Motor neuron (in vitro differentiated cells): ENCODE results near the gene OR11G2. TPM values are rescaled to one million over a fixed set of nuclear protein-coding genes. Genes with fewer than 3 reads are reported as not detected.
"Not testable (repeated sequence)": the region's sequence is repeated elsewhere in the genome, so short reads cannot be mapped to it uniquely, and the experiment has no call there.

Experiments
- ATAC-seq, 8 experiments: fragments of 200-7000 bp; cut with Tn5 transposase; replicated peaks in 6 of 8; 2 replicates each; pipeline ENCODE4 v1.8.0; 2021; ENCODE audit warnings: mild to moderate bottlenecking in 8 of 8, moderate library complexity in 8 of 8
- H3K27ac ChIP-seq, 2 donors: fragments of 250-450 bp; sonication (Bioruptor Pico); 2 replicates each; pipeline ENCODE4 v1.9.0; 2021; ENCODE audit warnings: antibody characterized with exemption in 2 of 2, mild to moderate bottlenecking in 2 of 2, moderate library complexity in 1 of 2
- H3K4me1 ChIP-seq, 2 donors: fragments of 250-450 bp; sonication (Bioruptor Pico); replicated peaks in 1 of 2; 2 replicates each; pipeline ENCODE4 v1.6.1; 2021; ENCODE audit warnings: antibody characterized with exemption in 2 of 2, mild to moderate bottlenecking in 2 of 2, moderate library complexity in 1 of 2
- H3K4me3 ChIP-seq, 5 donors: fragments of 250-450 bp; sonication (Bioruptor Pico); 2 replicates each; pipeline ENCODE4 v1.9.0; 2021; ENCODE audit warnings: antibody characterized with exemption in 5 of 5, mild to moderate bottlenecking in 5 of 5, moderate library complexity in 4 of 5
- WGBS, 10 experiments: fragments of 450-650 bp; shearing (Covaris generic); methylation state at CpG; one replicate each; pipeline ENCODE4 v1.0.0; 2022; 5-methylcytosine and 5-hydroxymethylcytosine counted together
- in situ Hi-C, 9 experiments: fragments of 400-800 bp; cut with MboI; loops; one replicate each; pipeline ENCODE4 v1.15.0; 2021; ENCODE audit warnings: low sequenced_read_pairs in 9 of 9, low pct_unique_long_range_greater_than_20kb in 2 of 9; ENCODE audit not compliant: unreplicated experiment in 9 of 9
- total RNA-seq, 8 experiments: library from RNA; unstranded; fragments of 300-600 nt; gene quantifications; 2 replicates each; pipeline versions ENCODE4 v1.2.3 to v1.2.4, GENCODE V29; 2022

OR11G2 gene
- total RNA-seq, 8 experiments from 2014 or later, result 0.05 to 0.81 TPM; not detected in 6

GRCh38 chr14:20194101-20194500 lies 3.4 kb downstream of the OR11G2 start:
- in situ Hi-C loops, result no loop called here
- no peak overlapping the region for H3K27ac ChIP-seq
- no peak for ATAC-seq
- no peaks in the 10 kb centered on the region for H3K4me1 ChIP-seq
- H3K4me3 ChIP-seq, result no peak overlapping the region

GRCh38 chr14:20195170-20195569 lies 4.5 kb downstream of the OR11G2 start:
- H3K4me1 ChIP-seq, ATAC-seq, H3K27ac ChIP-seq, H3K4me3 ChIP-seq, in situ Hi-C loops: not testable (repeated sequence)
- 13 to 100% (median 45%) methylated on average over 1 to 6 of the region's 6 CpGs; no CpG with 5 or more reads in 2 of the 10 experiments for WGBS, 10 experiments

GRCh38 chr14:20195911-20196310 lies 5.2 kb downstream of the OR11G2 start:
- Histone ChIP-seq H3K4me3 (no peak overlapping the region), H3K4me1 (no peaks in the 10 kb centered on the region), H3K27ac (no peak overlapping the region)
- ATAC-seq, result peak in 1 of 8 experiments; percentile 63
- in situ Hi-C loops, result no loop called here
- WGBS, 10 experiments, result 0 to 30% (median 2%) methylated on average over 1 to 2 of the region's 2 CpGs

- no peak overlapping the region for H3K4me3 ChIP-seq
- no peak for ATAC-seq
- H3K4me1 ChIP-seq, result no peaks in the 10 kb centered on the region
- in situ Hi-C loops, result no loop called here
- WGBS, 10 experiments, result 34 to 86% (median 60%) methylated on average over 1 to 5 of the region's 6 CpGs; no CpG with 5 or more reads in 3 of the 10 experiments
- H3K27ac ChIP-seq, result no peak overlapping the region
Measured at GRCh38 chr14:20197459-20197858, 6.8 kb downstream of the OR11G2 start.

GRCh38 chr14:20198991-20199390 lies 8.3 kb downstream of the OR11G2 start:
- Histone ChIP-seq H3K27ac (no peak overlapping the region), H3K4me1 (no peaks in the 10 kb centered on the region), H3K4me3 (no peak overlapping the region)
- 0 to 32% (median 18%) methylated on average over 1 to 5 of the region's 5 CpGs for WGBS, 10 experiments
- ATAC-seq, result no peak
- in situ Hi-C loops, result no loop called here

- no peaks in the 10 kb centered on the region for H3K4me1 ChIP-seq
- no peak overlapping the region for H3K27ac ChIP-seq
- 0 to 40% (median 10%) methylated on average over 1 to 3 of the region's 3 CpGs; no CpG with 5 or more reads in 5 of the 10 experiments for WGBS, 10 experiments
- H3K4me3 ChIP-seq, result no peak overlapping the region
- ATAC-seq, result no peak
- in situ Hi-C loops, result no loop called here
Measured at GRCh38 chr14:20204721-20205120, 14.0 kb downstream of the OR11G2 start.

GRCh38 chr14:20209595-20209994 lies 18.9 kb downstream of the OR11G2 start:
- WGBS, 10 experiments, result 33 to 100% (median 73%) methylated on average over 1 to 2 of the region's 2 CpGs; no CpG with 5 or more reads in 5 of the 10 experiments
- Histone ChIP-seq H3K4me1 (no peaks in the 10 kb centered on the region), H3K27ac (no peak overlapping the region), H3K4me3 (no peak overlapping the region)
- in situ Hi-C loops, result no loop called here
- ATAC-seq, result no peak

- H3K4me1 ChIP-seq, H3K4me3 ChIP-seq, H3K27ac ChIP-seq, ATAC-seq, in situ Hi-C loops: not testable (repeated sequence)
- WGBS, 10 experiments, result no CpG with 5 or more reads among the region's 28 CpGs
Measured at GRCh38 chr14:20212406-20212805, 21.7 kb downstream of the OR11G2 start.

GRCh38 chr14:20215196-20215595 lies 24.5 kb downstream of the OR11G2 start:
- in situ Hi-C loops, result no loop called here
- ATAC-seq, result no peak
- no peak overlapping the region for H3K27ac ChIP-seq
- no peak overlapping the region for H3K4me3 ChIP-seq
- no peaks in the 10 kb centered on the region for H3K4me1 ChIP-seq
- 0 to 73% (median 50%) methylated on average over 2 of the region's 2 CpGs; no CpG with 5 or more reads in 1 of the 10 experiments for WGBS, 10 experiments

- ATAC-seq, result peak in 2 of 8 experiments; percentile 34 to 62
- no peak overlapping the region for H3K4me3 ChIP-seq
- no peak overlapping the region for H3K27ac ChIP-seq
- WGBS, 10 experiments, result 0 to 35% (median 10%) methylated on average over 2 to 4 of the region's 4 CpGs; no CpG with 5 or more reads in 1 of the 10 experiments
- in situ Hi-C loops, result no loop called here
- H3K4me1 ChIP-seq, result no peaks in the 10 kb centered on the region
Measured at GRCh38 chr14:20219033-20219432, 28.3 kb downstream of the OR11G2 start.

- no peak within 1 kb of the TSS for H3K27ac ChIP-seq
- H3K4me1 ChIP-seq, result no peaks in the 10 kb centered on the region
- in situ Hi-C loops, result no loop called here
- no peak for ATAC-seq
- 0 to 25% (median 0%) methylated on average over 1 to 2 of the region's 2 CpGs; no CpG with 5 or more reads in 1 of the 10 experiments for WGBS, 10 experiments
- no peak within 1 kb of the TSS for H3K4me3 ChIP-seq
Measured at GRCh38 chr14:20223410-20223809, 32.7 kb downstream of the OR11G2 start, which contains the start of gene OR11H6. OR11H6 (plus strand) TSS chr14:20223710; CDS start chr14:20223710, 0 bp downstream.

- in situ Hi-C loops, result no loop called here
- ATAC-seq, result no peak
- 0 to 78% (median 40%) methylated on average over 1 of the region's 1 CpG for WGBS, 10 experiments
- Histone ChIP-seq H3K27ac (no peak within 1 kb of the TSS), H3K4me1 (no peaks in the 10 kb centered on the region), H3K4me3 (no peak within 1 kb of the TSS)
Measured at GRCh38 chr14:20228681-20229080, 38.0 kb downstream of the OR11G2 start, which contains the start of gene OR11H7. OR11H7 (plus strand) TSS chr14:20228981.

GRCh38 chr14:20235415-20235814 lies 44.7 kb downstream of the OR11G2 start:
- H3K27ac ChIP-seq, H3K4me3 ChIP-seq, ATAC-seq, in situ Hi-C loops, H3K4me1 ChIP-seq: not testable (repeated sequence)
- no CpG with 5 or more reads among the region's 4 CpGs for WGBS, 10 experiments

GRCh38 chr14:20247646-20248246 lies 57.0 kb downstream of the OR11G2 start:
- no peak for ATAC-seq
- 10 to 57% (median 31%) methylated on average over 1 to 3 of the region's 3 CpGs for WGBS, 10 experiments
- in situ Hi-C loops, result no loop called here
- H3K4me1 ChIP-seq, result no peaks in the 10 kb centered on the region
- no peak overlapping the region for H3K27ac ChIP-seq
- H3K4me3 ChIP-seq, result no peak overlapping the region
